ENCODE results near the gene HTT.

The HTT gene

GRCh38 chr4:3256230-3257102 lies 182.0 kb downstream of the HTT start:
- no peaks in the 10 kb centered on the region for H3K79me2 ChIP-seq
- no peak overlapping the region for H3K4me2 ChIP-seq (ENCODE audit: low read length)
- H3K27me3 ChIP-seq (ENCODE audit: control insufficient read depth, insufficient read depth, low read length) = no peaks in the 10 kb centered on the region
- H3K27ac ChIP-seq = no peak overlapping the region
- TF ChIP-seq CTCF (IDR thresholded peaks at IDR 0.05) = no peak
- H3K36me3 ChIP-seq (ENCODE audit: control insufficient read depth, insufficient read depth, low read length) = no peaks in the 10 kb centered on the region
- no peaks in the 10 kb centered on the region for H3K9me3 ChIP-seq (ENCODE audit: control insufficient read depth, low read length)
- no peak overlapping the region for H3K9ac ChIP-seq
- no peak overlapping the region for H3K4me3 ChIP-seq (ENCODE audit: low read depth, low read length)
- no peaks in the 10 kb centered on the region for H3K4me1 ChIP-seq
- no peak overlapping the region for H2AFZ ChIP-seq

GRCh38 chr4:3257103-3257555 lies 182.6 kb downstream of the HTT start:
- no peaks in the 10 kb centered on the region for H3K79me2 ChIP-seq
- no peak overlapping the region for H3K27ac ChIP-seq
- H3K9me3 ChIP-seq (ENCODE audit: control insufficient read depth, low read length) = no peaks in the 10 kb centered on the region
- no peaks in the 10 kb centered on the region for H3K36me3 ChIP-seq (ENCODE audit: control insufficient read depth, insufficient read depth, low read length)
- no peak overlapping the region for H2AFZ ChIP-seq
- no peak for TF ChIP-seq CTCF (IDR thresholded peaks at IDR 0.05)
- no peaks in the 10 kb centered on the region for H3K4me1 ChIP-seq
- no peak overlapping the region for H3K4me2 ChIP-seq (ENCODE audit: low read length)
- no peak overlapping the region for H3K9ac ChIP-seq
- H3K27me3 ChIP-seq (ENCODE audit: control insufficient read depth, insufficient read depth, low read length) = no peaks in the 10 kb centered on the region
- no peak overlapping the region for H3K4me3 ChIP-seq (ENCODE audit: low read depth, low read length)

- no peaks in the 10 kb centered on the region for H3K36me3 ChIP-seq (ENCODE audit: control insufficient read depth, insufficient read depth, low read length)
- TF ChIP-seq CTCF (IDR thresholded peaks at IDR 0.05) = no peak
- no peak overlapping the region for H3K4me3 ChIP-seq (ENCODE audit: low read depth, low read length)
- no peak overlapping the region for H2AFZ ChIP-seq
- no peak overlapping the region for H3K9ac ChIP-seq
- no peak overlapping the region for H3K4me2 ChIP-seq (ENCODE audit: low read length)
- no peaks in the 10 kb centered on the region for H3K9me3 ChIP-seq (ENCODE audit: control insufficient read depth, low read length)
- no peaks in the 10 kb centered on the region for H3K79me2 ChIP-seq
- no peak overlapping the region for H3K27ac ChIP-seq
- H3K4me1 ChIP-seq = no peaks in the 10 kb centered on the region
- no peaks in the 10 kb centered on the region for H3K27me3 ChIP-seq (ENCODE audit: control insufficient read depth, insufficient read depth, low read length)
Measured at GRCh38 chr4:3257556-3258482, 183.3 kb downstream of the HTT start.

GRCh38 chr4:3261411-3262207 lies 187.1 kb downstream of the HTT start:
- H3K36me3 ChIP-seq (ENCODE audit: control insufficient read depth, insufficient read depth, low read length) = no peaks in the 10 kb centered on the region

More at GRCh38 chr4:3261411-3262207, 187.1 kb downstream of the HTT start:
- TF ChIP-seq CTCF (IDR thresholded peaks at IDR 0.05) = no peak
- Histone ChIP-seq H3K27ac (no peak overlapping the region), H3K4me3 (ENCODE audit: low read depth, low read length) (no peak overlapping the region), H3K27me3 (ENCODE audit: control insufficient read depth, insufficient read depth, low read length) (no peaks in the 10 kb centered on the region), H2AFZ (no peak overlapping the region), H3K9me3 (ENCODE audit: control insufficient read depth, low read length) (no peaks in the 10 kb centered on the region), H3K4me2 (ENCODE audit: low read length) (no peak overlapping the region), H3K9ac (no peak overlapping the region), H3K79me2 (no peaks in the 10 kb centered on the region), H3K4me1 (no peaks in the 10 kb centered on the region)
